GM19351 (cell line): Measurements from ENCODE around the gene MFN2.

Experiments
- ATAC-seq: cut with Tn5 transposase; IDR thresholded peaks from one replicate; pipeline ENCODE4 v1.9.1; 2021; ENCODE audit warnings: mild to moderate bottlenecking, moderate library complexity; ENCODE audit not compliant: unreplicated experiment

MFN2 gene

DNA sequence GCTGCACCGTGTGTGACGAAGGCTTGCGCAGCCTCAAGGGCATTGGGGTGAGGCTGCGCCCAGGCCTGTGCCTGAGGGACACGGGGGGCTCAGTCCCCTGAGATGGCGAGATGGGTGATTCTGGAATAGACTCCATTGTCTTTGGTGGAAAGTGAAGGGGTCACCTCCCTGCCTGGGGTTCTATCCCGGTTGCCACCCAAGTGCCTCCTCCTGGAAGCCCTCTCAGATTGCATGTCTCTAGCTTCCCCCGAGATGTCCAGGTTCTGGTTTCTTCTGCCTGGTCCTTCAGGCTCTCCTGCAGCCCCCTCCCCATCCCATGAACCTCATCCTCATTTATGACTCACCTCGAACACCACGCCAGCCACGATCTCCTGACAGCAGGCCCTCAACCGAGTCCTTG lies 22.3 kb upstream of the MFN2 start:
- no peak for ATAC-seq

DNA sequence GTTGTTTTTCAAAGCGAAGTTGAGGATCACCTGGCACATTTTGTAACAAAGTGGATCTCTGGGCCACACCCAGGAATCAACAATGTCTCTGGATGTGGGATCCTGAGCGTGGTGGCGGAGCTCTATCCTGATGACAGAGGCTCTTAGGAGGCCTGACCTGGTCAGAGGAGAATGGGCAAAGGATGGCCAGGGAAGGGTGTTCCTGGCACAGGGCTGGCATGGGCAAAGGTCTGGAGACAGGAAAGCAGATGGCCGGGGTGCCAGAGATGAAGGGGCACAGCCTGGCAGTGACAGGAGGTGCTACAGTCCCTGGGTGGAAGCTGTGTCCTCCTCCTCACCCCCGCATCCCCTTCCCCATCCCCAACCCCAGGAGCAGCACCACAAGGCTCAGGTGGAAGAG lies 20.0 kb upstream of the MFN2 start:
- no peak for ATAC-seq

DNA sequence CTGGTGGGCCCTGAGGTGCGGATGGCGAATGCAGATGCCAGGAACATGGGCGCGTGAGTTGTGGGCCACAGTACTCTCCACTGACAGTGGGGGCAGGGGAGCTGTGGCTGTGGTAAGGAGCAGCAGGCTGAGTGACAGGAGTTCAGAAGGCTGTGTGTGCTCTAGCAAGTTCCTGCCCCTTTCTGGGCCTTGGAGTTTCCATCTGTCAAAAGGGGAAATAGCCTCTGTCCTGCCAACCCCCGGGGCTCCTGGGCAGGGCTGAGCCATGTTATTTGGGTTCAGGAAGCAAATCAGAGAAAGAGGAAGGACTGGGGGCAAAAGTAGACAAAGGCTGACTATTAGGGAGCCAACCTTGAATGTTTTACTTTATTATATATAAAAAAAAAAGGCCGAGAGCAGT lies 19.5 kb upstream of the MFN2 start:
- no peak for ATAC-seq

DNA sequence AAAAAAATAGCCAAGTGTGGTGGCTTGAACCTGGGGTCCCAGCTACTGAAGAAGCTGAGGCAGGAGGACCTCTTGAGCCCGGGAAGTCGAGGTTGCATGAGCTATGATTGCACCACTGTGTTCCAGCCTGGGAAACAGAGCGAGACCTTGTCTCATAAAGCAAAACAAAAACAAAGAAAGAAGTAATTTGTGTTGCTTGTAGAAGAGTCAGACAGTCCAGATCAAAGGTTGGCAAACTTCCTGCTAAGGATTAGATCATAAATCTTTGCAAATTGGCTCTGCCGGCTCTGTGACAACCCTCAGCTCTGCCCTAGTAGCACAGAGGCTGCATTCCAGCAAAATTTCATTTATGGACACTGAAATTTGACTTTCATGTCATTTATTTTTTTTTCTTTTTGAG lies 19.0 kb upstream of the MFN2 start:
- ATAC-seq, result no peak

DNA sequence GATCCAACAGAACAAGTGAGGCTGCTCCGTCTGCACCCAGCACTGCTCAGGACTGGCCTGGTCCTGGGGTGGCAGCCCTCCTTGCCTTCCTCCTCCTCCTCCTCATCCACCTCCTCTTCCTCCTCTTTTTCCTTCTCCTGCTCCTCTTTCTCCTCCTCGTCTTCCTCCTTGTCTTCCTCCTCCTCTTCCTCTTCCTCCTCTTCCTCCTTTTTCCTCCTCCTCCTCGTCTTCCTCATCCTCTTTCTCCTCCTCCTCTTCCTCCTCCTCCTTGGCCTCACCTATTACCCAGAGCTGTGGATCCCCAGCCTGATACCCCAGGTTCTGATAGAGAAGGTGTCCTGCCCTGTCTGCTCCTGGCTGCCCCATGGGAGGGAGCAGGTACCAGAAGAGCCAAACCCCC lies 16.6 kb upstream of the MFN2 start:
- no peak for ATAC-seq

DNA sequence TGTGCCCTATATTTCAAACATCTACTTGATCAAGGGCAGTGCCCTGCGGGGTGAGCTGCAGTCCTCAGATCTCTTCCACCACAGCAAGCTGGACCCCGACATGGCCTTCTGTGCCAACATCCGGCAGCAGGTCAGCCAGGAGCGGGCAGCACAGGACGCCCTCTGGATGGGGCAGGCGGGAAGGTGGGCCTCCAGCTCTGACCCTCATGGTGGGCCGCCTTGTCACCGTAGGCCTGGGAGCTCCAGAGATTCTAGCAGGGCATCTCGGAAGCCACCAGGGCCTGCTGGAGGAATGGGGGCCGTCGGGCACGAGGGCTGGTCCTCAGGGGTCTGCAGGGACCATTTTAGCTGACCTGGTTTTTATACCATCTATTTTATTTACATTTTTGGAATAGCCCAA lies 15.6 kb upstream of the MFN2 start:
- no peak for ATAC-seq

DNA sequence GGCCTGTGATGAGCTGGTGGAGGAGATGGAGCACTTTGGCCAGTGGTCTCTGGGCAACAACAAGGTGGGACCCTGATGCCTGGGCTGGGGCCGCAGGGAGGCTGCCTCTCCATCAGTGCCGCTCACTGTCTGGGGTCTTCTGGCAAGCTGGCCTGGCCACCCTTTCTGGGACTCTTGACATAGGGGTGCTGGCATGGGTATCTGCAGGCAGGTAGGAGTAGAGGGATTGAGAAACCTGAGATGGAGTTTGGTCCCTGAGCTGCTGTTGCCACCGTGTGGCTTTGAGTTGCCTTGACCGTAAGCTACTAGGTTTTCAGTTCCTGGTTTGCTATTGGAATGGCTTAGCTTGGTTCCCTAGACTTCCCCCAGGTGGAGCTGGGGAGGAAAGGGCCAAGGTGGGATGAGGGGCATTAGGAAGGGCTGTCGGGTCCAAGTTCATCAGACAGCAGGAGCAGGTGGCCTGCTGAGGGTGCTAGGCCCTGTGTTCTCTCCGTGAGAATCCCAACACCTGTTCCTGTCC lies 13.2 kb upstream of the MFN2 start:
- no peak for ATAC-seq

DNA sequence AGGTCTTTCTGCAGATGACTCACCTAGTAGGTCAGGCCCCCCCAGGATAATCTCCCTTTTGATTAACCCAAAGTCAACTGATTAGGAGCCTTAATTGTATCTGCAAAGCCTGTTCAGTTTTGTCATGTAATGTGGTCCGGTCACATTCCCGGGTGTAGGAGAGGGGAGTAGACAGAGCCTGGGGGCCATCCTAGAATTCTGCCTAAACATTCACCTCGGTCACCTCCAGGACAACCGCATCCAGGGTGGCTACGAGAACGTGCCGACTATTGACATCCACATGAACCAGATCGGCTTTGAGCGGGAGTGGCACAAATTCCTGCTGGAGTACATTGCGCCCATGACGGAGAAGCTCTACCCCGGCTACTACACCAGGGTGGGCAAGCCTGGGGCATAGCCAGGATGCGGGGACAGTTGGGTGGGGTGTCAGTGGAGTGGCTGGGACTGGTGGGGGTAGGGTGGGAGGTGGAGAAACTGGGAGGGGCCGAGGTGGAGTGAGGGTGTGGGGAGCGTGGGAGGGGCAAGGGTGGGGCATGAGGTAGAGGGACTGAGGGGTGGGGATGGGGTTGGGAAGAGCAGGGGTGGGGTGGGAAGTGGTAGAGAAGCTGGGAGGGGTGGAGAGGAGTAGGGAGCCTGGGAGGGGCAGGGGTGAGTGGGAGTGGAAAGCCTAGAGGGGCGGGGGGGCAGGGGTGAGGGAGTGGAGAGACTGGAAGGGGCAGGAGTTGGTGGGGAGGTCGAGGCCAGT lies 9.6 kb upstream of the MFN2 start:
- ATAC-seq, result no peak

DNA sequence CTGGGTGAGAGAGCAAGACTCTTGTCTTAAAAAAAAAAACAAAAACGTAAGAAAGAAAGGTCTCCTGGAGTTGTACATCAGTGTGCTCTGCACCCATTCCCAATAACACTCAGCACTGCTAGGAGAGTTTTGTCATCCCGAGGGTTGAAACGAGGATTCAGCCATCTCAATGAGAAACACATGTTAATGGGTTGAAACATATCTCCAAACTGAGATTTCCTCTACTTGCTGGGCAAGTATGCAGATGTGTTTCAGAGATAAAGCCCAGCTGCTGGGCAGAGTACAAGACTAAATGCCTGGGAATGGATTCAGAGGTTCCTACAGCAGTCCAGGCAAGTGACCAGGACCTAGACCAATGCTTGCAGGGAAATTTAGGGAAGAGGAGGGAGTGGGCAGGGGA lies 2.6 kb upstream of the MFN2 start:
- no peak for ATAC-seq

DNA sequence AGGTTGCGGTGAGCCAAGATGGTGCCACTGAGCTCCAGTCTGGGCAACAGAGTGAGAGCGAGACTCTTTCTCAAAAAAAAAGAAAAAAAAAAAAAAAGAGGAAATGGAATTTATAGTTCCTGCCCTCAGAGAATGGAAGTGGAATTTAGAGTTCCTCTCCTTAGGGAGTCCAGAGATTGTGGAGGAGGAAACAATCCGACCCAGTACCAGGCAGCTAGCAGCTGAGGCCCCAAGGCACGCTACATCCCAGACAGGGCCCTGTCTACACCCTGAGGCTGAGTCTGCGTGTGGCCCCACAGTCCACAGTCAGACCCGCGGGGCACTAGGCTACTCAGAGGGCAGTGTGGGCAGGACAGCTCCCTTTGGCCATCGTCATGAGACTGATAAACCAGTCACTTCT lies 1.9 kb upstream of the MFN2 start:
- no peak for ATAC-seq

DNA sequence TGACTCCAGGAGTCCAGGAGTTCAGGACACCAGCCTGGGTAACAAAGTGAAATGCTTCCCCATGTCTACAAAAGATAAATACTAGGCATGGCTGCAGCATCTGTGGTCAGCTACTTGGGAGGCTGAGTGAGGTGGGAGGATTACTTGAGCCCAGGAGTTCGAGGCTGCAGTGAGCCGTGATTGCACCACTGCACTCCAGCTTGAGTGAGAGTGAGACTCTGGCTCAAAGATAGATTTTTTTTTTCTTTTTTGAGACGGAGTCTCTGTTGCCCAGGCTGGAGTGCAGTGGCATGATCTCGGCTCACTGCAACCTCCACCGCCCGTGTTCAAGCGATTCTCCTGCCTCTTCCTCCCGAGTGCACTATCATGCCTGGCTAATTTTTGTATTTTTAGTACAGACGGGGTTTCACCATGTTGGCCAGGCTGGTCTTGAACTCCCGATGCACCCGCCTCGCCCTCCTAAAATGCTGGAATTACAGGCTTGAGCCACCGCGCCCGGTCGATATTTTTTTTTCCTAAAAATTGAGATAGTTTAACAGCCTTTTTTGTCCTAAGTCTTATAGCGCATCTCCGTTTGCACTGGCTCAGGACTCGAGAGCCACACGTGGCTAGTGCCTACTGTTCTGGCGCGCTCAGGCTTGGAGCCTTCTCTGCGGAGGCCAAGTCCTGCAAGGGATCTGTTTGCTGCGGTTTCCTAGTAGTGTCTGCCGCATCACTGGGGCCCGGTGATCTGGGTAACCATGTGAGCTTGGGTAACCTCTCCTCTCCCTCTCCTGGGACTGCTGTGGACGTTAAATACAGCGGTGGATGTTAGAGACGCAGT lies 1.0 kb upstream of the MFN2 start:
- ATAC-seq, result no peak

DNA sequence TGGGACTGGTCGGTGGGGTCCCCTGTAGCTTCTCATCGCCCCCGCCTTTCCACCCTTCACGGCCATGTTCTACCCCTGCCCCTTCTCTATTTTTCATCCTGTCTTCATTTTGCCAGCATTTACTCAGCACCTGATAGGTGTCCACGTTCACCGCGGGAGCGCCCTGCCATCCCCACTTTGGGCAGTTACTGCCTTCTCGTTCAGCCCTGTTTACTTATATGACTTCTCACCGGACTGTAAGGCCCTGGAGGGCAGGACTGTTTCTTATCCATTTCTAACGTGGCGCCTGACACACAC lies 380 bp downstream of the MFN2 start:
- no peak for ATAC-seq

DNA sequence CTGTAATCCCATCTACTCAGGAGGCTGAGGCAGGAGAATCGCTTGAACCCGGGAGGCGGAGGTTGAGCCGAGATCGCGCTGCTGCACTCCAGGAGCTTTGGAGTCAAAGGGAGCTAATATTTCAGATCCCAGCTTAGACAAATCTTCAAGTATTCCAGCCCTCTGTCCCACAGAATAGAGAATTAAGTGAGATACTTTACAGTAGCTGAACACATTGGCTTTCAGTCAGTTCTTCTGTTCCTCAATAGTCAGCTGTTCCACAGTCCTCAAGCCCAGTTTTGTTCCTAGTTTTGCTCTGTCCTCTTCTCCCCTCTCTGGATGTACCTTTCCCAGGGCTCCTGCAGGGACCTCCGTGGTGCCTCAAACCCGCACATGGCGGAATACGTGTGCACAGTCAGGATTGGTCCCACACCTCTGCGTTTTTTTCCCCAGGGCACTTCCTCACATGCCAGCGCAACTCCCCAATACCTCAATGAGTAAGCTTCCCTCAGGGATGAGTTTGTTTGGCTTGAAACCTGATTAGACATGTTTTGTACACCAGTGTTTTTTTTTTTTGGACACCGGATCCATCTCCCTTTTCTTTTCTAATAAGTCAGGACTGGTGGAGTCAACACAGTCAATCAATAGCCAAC lies 1.2 kb downstream of the MFN2 start:
- no peak for ATAC-seq

DNA sequence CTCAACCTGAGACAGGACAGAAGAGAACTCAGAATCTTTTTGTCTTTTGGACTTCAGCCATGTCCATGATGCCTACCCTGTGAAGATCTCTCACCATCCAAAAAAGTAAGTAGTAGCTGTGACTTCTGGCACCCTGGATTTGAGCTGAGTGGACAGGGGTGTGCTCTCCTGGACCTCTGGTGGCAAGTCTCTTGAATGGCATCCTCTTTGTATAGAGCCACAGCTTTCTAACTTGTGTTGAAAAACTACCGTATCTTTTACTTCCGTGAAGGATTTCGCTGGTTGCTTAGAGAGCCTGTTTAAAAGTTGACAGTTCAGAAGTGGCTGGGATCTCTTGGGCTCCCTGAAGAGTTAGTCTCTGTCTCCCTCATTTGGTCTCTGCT lies 1.8 kb downstream of the MFN2 start:
- no peak for ATAC-seq

DNA sequence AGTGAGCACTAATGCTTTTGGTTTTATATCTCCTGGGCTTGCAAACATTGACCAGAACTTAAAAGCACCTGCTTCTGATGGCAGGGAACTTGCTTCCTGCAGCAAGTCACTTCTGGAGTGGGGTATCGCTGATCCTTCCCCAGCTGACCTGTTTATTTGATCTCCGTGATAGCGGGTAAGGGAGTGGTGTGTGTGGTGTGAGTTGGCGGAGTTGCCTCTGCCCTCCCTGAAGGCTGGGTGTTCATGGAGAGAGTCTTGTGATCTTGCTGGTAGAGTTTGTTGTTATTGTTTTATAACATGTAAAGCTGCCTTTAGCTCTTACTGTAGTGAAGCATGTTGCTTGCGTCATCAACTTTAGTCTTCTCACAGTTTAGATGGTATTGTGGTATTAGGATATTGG lies 3.9 kb downstream of the MFN2 start:
- no peak for ATAC-seq

DNA sequence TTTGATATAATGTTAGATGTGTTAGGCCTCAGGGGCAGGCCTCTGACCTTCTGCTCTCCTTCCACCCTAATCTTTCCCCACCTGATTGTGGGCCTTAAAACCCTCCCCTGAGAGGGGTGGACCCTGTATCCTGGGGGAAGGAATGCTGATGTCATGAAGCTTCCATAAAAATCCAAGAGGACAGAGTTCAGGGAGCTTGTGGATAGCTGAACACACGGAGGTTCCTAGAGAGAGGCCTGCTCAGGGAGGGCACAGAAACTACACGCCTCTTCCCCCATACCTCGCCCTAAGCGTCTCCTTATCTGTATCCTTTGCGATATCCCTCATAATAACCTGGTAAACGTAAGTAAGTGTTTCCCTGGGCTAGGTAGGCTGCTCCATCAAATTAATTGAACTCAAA lies 4.3 kb downstream of the MFN2 start:
- ATAC-seq, result no peak

DNA sequence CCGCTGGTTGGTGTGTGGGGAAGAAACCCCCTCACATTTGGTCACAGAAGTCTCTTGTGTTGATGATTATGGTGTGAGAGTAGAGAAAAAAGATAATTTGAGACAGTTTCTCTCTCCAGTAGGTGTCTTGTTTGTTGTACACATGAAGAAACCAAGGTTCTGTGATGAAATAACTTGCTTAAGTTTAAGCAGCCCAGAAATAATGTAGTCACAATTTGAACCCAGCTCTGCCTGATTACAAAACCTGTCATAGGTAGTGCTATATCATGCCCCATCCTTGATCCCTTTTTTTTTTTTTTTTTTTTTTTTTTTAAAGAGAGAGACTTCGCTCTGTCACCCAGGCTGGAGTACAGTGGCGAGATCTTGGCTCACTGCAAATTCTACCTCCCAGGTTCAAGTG lies 4.9 kb downstream of the MFN2 start:
- ATAC-seq, result no peak

DNA sequence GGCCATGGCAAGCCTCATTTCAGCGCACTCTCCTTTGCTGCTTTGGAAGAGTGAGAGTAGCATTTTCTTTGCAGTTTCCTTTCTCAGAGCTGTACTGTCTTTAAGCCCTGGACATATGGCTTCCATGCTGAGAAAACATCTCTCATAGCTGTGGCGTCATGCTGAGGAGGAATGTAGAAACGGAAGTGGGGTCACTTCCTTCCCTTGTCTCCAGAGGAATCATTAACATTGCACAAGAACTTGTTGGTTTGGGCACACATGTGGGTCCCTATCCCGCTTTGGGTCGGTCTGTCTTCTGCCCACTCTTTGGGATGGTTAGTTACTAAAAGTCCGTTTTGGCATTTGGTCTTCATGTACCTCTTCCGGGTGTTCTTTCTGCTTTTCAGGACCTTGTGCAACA lies 5.6 kb downstream of the MFN2 start:
- ATAC-seq, result no peak

DNA sequence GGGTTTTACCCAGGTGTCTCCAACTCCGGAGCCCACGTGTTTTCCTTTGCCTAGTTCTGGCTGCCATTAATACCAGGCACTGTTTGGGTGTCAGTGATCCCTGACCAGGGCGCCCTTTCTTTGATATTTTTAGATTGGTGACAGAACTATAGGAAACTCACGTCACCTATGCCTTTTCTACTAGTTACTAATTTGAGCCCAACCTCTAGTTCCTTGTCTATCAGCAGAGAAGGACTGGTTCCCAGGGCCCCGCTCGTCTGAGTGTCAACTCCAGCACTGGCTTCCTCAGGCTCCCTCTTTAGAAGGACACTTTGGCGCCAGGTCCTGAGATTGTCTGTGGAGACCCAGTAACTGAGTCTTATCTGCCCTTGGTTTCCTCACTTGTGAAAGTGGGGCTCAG lies 9.4 kb downstream of the MFN2 start:
- no peak for ATAC-seq

DNA sequence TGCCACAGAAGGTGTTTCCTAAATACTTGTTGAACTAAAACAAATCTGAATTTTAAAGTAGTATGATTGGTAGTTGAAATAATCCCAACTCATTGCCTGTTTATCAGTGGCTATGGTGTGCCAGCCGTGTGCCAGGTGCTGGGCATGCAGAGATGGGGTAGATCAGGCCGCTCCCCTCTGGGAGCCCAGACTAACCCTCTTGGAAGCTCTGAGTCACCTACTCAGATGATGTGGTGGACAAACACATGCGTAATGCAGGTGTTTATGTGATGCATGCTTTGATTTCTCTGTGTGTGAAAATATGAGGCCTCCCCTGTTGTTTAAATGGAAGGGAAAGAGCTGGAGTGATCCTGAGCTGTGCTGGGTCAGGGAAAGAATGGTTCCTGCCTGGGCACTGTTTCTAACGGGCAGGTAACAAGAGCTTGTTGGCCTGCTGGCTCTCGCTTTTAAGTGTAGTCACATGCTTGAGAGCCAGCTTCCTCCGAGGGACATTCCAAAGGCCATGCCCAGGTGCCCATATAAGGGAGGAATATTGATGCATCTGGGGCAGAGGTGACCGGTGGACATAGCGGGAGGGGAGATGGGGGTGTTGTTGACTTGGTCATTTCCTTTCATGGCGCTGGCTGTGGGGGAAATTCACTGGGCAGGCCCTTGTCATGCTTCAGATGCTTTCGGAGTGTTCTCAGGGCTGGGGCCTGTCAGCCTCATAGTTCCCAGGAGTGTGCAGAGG lies 10.2 kb downstream of the MFN2 start:
- no peak for ATAC-seq

DNA sequence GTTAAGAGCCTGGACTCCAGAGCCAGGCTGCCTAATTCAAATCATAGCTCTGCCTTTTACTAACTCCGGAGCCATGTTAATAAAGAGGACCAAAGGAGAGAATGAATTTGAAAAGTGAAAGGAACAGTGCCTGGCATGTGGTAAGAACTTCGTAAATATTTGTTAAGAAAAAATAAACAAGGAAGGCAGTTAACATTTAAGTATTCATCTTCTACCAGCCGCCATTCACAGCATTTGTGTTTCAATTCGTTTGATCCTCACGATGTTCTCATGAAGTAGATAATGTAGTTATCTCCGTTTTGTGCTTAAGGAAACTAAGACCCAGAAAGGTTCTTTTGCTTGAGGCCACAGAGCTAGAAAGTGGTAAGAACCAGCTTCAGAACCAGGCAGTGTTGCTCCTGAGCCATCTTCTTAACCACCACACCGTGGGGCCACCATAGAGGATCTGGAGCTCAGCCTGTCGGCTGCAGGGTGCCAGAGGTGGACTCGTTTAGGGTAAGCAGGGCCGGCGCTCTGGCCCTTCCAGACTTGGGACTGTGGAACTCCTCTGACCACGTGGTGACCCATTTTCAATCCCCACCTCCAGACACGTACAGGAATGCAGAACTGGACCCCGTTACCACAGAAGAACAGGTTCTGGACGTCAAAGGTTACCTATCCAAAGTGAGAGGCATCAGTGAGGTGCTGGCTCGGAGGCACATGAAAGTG lies 11.9 kb downstream of the MFN2 start:
- ATAC-seq, result no peak
